ENCODE results near the gene SORT1.

The SORT1 gene

GRCh38 chr1:109269212-109269980 is 128.3 kb downstream of the SORT1 start:
- no peak for TF ChIP-seq ZNF274 (IDR thresholded peaks at IDR 0.05; ENCODE audit: low read depth, low read length)
- no peak overlapping the region for H3K4me3 ChIP-seq (ENCODE audit: low read length)

GRCh38 chr1:109268431-109269211 is 129.1 kb downstream of the SORT1 start:
- TF ChIP-seq ZNF274 (IDR thresholded peaks at IDR 0.05; ENCODE audit: low read depth, low read length) = no peak
- no peak overlapping the region for H3K4me3 ChIP-seq (ENCODE audit: low read length)

GRCh38 chr1:109267743-109268300 is 129.9 kb downstream of the SORT1 start:
- TF ChIP-seq ZNF274 (IDR thresholded peaks at IDR 0.05; ENCODE audit: low read depth, low read length) = no peak
- H3K4me3 ChIP-seq (ENCODE audit: low read length) = no peak overlapping the region

GRCh38 chr1:109266965-109267364 is 130.8 kb downstream of the SORT1 start:
- no peak overlapping the region for H3K4me3 ChIP-seq (ENCODE audit: low read length)
- no peak for TF ChIP-seq ZNF274 (IDR thresholded peaks at IDR 0.05; ENCODE audit: low read depth, low read length)

- no peak for TF ChIP-seq ZNF274 (IDR thresholded peaks at IDR 0.05; ENCODE audit: low read depth, low read length)
- H3K4me3 ChIP-seq (ENCODE audit: low read length) = no peak overlapping the region
Measured at GRCh38 chr1:109265741-109266330, 131.9 kb downstream of the SORT1 start.

- no peak overlapping the region for H3K4me3 ChIP-seq (ENCODE audit: low read length)
- no peak for TF ChIP-seq ZNF274 (IDR thresholded peaks at IDR 0.05; ENCODE audit: low read depth, low read length)
Measured at GRCh38 chr1:109265016-109265415, 132.7 kb downstream of the SORT1 start.

- TF ChIP-seq ZNF274 (IDR thresholded peaks at IDR 0.05; ENCODE audit: low read depth, low read length) = no peak
- no peak overlapping the region for H3K4me3 ChIP-seq (ENCODE audit: low read length)
Measured at GRCh38 chr1:109264379-109264755, 133.4 kb downstream of the SORT1 start.

- H3K4me3 ChIP-seq (ENCODE audit: low read length) = no peak overlapping the region
- no peak for TF ChIP-seq ZNF274 (IDR thresholded peaks at IDR 0.05; ENCODE audit: low read depth, low read length)
Measured at GRCh38 chr1:109263597-109264378, 133.9 kb downstream of the SORT1 start.

- TF ChIP-seq ZNF274 (IDR thresholded peaks at IDR 0.05; ENCODE audit: low read depth, low read length) = no peak
- H3K4me3 ChIP-seq (ENCODE audit: low read length) = no peak overlapping the region
Measured at GRCh38 chr1:109263234-109263596, 134.5 kb downstream of the SORT1 start.

GRCh38 chr1:109262231-109263055 is 135.3 kb downstream of the SORT1 start:
- no peak overlapping the region for H3K4me3 ChIP-seq (ENCODE audit: low read length)
- TF ChIP-seq ZNF274 (IDR thresholded peaks at IDR 0.05; ENCODE audit: low read depth, low read length) = no peak

GRCh38 chr1:109261578-109261977 is 136.1 kb downstream of the SORT1 start:
- H3K4me3 ChIP-seq (ENCODE audit: low read length) = no peak overlapping the region
- TF ChIP-seq ZNF274 (IDR thresholded peaks at IDR 0.05; ENCODE audit: low read depth, low read length) = no peak

GRCh38 chr1:109261006-109261405 is 136.7 kb downstream of the SORT1 start:
- no peak overlapping the region for H3K4me3 ChIP-seq (ENCODE audit: low read length)
- TF ChIP-seq ZNF274 (IDR thresholded peaks at IDR 0.05; ENCODE audit: low read depth, low read length) = no peak
